Inferior parietal cortex (tissue), 1 donor: ENCODE results near the gene IRF7.

ENCODE experiments used
- DNase-seq: peaks from one replicate; pipeline ENCODE4 v3.0.0-alpha.2; 2016; ENCODE audit errors: extremely low spot score

IRF7 gene

GRCh38 chr11:640021-640706 is 24.4 kb upstream of the IRF7 start:
- DNase-seq, result no peak

DNA sequence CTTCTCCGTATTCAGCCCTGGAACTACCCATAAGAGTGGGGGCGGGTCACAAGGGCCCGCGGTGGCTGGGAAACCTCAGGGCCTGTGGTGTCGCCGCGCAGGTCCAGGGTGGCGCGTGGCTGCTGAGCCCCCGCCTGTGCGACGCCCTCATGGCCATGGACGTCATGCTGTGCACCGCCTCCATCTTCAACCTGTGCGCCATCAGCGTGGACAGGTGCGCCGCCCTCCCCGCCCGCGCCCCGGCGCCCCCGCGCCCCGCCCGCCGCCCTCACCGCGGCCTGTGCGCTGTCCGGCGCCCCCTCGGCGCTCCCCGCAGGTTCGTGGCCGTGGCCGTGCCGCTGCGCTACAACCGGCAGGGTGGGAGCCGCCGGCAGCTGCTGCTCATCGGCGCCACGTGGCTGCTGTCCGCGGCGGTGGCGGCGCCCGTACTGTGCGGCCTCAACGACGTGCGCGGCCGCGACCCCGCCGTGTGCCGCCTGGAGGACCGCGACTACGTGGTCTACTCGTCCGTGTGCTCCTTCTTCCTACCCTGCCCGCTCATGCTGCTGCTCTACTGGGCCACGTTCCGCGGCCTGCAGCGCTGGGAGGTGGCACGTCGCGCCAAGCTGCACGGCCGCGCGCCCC is 23.7 kb upstream of the IRF7 start:
- no peak for DNase-seq

DNA sequence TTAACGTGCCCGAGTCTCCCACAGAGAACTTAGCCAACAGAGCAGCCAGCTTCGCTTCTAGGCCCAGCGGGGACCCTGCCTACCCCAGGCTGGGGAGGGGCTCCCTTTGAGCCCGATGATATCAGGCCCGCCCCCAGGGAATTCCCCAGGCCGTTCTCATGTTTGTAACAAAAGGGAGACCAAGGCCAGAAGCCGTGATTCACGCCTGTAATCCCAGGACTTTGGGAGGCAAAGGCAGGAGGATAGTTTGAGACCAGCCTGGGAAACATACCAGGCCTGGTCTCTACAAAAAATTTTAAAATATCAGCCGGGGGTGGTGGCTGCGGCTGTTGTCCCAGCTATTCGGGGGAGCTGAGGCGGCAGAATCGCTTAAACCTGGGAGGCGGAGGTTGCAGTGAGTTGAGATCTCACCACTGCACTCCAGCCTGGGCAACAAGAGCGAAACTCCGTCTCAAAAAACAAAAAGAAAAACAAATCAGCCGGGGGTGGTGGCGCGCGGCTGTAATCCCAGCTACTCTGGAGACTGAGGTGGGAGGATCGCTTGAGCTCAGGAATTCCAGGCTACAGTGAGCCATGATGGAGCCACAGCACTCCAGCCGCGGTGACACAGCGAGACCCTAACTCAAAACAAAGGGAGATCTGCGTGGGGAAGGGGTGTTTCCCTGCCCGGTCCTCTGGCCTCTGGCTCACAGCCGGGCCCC is 23.0 kb upstream of the IRF7 start:
- no peak for DNase-seq

GRCh38 chr11:637593-638521 is 22.1 kb upstream of the IRF7 start:
- no peak for DNase-seq

DNA sequence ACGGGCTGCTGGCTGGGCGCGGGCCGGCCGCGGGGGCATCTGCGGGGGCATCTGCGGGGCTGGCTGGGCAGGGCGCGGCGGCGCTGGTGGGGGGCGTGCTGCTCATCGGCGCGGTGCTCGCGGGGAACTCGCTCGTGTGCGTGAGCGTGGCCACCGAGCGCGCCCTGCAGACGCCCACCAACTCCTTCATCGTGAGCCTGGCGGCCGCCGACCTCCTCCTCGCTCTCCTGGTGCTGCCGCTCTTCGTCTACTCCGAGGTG is 21.5 kb upstream of the IRF7 start:
- no peak for DNase-seq

DNA sequence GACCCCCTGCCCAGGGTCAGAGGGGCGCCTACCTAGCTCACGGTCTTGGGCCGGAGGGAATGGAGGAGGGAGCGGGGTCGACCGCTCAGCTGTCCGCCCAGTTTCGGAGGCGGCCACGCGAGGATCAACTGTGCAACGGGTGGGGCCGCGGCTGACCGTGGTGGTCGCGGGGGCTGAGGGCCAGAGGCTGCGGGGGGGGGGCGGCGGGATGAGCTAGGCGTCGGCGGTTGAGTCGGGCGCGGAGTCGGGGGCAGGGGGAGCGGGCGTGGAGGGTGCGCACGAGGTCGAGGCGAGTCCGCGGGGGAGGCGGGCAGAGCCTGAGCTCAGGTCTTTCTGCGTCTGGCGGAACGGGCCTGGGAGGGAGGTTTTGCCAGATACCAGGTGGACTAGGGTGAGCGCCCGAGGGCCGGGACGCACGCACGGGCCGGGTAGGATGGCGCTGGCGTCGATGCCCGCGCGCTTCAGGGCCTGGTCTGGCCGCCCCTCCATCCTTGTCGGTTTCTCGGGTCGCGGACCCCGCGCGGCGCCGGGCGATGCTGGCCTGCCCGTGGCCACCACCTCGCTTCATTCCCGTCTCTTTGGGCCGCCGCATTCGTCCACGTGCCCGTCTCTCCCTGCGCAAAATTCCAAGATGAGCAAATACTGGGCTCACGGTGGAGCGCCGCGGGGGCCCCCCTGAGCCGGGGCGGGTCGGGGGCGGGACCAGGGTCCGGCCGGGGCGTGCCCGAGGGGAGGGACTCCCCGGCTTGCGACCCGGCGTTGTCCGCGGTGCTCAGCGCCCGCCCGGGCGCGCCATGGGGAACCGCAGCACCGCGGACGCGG is 21.0 kb upstream of the IRF7 start, which contains the start of gene DRD4:
Gene DRD4 (plus strand): TSS at position 759 of the 822 bp plus-strand sequence. CDS start 36 bp downstream, at position 795.
- DNase-seq, result no peak

DNA sequence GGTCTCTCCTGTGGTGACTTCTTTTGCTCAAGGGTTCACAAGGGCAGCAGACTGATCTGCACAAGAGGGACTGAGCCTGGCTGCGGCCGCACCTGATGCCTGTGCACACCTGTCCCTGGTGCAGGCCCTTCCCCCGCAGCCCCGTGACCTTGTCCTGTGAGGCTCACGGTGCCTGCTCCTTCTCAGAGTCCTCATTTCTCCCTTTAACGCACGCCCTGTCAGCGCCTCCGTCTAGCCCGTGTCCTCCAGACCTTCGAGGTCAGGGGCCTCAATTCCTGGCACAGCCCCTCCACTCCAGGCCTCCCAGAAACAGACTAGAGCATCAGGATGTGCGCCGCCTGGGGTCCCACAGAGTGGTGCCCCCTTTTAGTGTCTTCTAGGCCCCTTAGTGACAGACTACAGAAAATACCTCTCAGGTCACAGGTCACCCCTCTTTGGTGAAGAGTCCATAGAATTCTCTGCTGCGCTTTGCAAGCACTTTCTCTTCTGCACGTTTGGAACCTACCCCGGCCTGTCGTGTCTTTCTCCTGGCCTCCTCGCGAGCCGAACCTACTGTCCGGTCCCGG is 20.3 kb upstream of the IRF7 start:
- no peak for DNase-seq

DNA sequence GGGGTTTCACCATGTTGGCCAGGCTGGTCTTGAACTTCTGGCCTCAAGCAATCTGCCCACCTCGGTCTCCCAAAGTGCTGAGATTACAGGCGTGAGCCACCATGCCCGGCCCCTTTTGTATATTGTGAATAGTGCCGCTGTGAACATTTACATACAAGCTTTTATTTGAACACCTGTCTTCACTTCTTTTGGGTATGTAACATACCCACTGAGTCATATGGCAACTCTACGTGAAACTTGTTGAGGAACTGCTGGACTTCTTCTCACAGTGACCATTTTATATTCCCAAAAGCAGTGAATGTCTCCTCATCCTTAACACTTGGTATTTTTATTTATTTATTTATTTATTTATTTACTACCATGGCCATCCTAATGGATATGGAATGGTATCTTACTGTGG is 15.1 kb upstream of the IRF7 start:
- DNase-seq, result no peak

- DNase-seq, result no peak
These were observed 13.5 kb upstream of the IRF7 start for GRCh38 chr11:629237-629583.

DNA sequence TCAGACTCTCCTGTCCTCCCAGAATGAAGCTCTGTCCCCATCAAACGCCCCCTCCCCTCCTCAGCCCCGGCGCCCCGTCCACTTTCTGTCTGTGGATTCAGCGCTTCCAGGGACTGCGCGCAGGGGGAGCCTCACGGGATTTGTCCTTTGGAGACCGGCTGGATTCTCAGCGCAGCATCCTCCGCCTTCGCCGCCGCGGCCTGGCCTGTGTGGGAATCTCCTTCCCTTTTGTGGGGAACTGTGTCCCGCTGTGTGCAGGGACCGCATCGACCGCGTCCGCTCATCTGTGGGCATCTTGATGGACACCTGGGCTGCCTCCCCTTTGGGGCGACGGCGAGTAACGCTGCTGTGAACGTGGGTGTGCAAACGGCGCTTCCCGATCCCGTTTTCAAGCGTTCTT is 12.3 kb upstream of the IRF7 start:
- DNase-seq, result no peak

DNA sequence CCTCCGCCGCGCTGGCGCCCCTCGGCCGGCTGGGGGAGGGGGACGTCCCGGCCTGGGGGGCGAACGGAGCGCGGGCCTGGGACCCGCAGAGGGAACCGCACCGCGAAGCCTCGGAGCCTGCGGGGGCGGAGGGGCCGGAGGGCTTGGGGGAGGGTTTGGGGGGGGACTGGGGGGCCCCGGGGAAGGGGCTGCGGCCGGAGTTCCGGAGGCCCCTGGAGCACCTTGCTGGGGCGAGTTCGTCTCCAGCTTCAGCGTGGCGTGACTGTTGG is 11.5 kb upstream of the IRF7 start:
- DNase-seq, result no peak

DNA sequence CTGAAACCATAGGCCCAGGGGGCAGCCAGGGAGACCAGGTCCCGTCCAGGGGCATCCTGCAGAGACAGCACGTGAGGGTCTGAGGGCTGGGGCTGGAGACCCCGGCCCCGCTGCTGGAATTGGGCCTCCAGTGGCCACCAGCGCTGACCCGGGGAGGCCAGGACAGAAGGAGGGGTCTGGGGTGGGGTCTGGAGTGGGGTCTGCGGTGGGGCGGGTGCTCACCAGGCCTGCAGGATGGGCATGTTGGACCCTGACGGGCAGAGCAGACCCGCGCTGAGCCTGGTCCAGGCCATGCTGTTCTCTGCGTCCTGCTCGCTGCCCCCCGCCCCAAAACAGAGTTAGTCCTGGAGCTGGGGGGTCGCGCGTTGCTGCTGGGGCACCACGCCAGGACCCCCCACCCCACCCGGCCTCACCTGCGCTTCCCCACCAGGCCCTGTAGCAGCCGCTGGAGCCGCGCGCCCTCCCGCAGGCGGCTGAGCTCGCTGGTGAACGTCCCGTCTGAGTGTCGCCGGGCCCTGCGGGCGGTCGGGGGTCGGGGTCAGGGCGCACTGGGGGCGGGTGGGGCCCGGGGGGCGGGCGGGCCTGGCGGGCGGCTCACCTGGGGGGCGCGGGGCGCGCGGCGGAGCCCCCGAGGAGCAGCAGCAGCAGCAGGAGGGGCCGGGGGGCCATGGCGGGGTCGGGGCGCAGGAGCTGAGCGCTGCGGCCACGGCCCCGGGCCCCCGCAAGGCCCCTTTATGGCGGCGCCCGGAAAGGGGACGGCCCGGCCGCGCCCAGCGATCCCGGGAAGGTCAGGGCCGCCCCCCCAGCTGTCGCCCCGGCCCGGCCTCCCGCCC is 10.9 kb upstream of the IRF7 start, which contains the start of gene SCT:
Gene SCT (minus strand): TSS at position 707 of the 833 bp plus-strand sequence. CDS start 38 bp downstream, at position 669.
- DNase-seq, result no peak

DNA sequence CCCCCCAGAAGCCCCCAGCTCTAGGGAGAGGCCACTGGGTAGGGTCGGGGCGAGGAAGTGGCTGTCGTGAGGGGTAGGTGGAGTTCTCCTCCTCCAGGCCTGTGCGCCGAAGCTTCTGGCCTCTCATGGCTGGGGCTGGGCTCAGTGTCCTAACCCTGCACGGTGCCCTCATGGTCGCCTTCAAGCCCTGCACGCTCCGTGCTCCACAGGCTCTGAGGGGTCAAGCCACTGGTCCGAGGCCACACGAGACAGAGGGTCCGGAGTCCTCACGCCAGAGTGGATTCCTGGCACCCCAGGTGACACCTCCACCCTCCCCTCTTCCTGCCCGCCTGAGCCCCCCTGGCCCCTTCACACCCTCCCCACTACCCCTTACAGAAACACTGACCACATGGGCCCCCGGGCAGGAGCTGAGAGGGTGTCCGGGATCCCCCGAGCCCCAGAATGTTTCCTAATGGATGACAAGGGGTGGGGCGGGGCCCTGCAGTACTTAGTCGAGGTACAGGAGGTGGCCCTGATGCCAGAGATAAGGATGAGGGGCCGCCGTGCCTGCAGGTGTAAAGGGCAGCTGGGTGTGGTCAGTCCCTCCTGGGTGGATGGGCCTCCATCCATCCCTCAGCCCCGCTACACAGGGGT is 10.0 kb upstream of the IRF7 start:
- no peak for DNase-seq

GRCh38 chr11:624705-625635 is 9.2 kb upstream of the IRF7 start, which contains the start of gene CDHR5:
Gene CDHR5, minus strand, starts transcription at chr11:624955. Its CDS starts 53 bp downstream, at chr11:624902.
- DNase-seq, result no peak

DNA sequence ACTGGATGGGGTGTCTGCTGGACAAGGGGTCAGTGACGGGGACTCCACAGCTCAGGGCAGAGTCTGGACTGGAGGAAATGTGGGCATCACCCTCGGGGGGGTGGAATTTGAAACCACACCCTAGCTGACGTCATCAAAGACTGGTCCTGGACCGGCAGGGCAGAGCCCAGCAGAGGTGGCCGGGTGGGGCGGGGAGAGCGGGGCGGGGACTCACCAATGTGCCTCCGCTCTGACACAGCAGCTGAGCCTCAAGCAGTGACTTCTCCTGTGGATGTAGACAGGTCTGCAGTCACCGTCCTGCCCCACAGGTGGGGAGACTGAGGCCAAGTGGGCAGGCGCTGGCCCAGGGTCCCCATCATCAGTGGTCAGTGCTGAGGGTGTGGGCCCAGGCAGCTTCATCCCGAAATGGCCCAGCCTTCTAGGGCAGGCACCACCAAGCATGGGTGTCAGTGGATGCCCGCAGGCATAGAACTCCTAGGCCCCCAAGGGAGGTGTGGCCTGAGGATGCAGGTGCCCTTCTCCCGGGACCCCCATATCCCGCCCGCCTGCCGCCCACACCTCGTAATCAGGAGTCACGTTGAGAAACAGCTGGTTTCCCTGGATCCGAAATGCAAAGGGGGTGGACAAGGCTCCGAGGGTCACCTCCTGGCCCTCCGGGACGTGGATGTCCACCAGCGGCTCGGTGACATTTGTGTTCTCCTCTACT is 8.4 kb upstream of the IRF7 start:
- DNase-seq, result no peak

GRCh38 chr11:623349-623869 is 7.7 kb upstream of the IRF7 start:
- DNase-seq, result no peak

DNA sequence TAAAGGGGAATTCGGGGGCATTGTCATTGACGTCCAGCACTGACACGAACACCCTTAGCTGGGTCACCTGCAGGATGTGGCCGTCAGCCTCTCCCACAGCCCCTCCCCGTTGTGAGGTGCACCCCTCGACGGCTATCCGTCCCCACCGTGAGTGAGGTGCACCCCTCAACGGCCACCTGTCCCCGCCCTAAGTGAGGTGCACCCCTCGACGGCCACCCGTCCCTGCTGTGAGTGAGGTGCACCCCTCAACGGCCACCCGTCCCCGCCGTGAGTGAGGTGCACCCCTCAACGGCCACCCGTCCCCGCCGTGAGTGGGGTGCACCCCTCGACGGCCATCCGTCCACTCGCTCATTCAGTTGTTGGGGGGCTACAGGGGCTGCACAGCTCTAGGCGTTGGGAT is 6.1 kb upstream of the IRF7 start:
- no peak for DNase-seq
